Panc1 (cell line): ENCODE data around the gene C8A. TPM values are rescaled to one million over a fixed set of nuclear protein-coding genes. Genes with fewer than 3 reads are reported as not detected.

ENCODE experiments used
- ATAC-seq: fragments of 200-7000 bp; cut with Tn5 transposase; 2 replicates; pipeline ENCODE4 v1.9.1; 2020; ENCODE audit warnings: mild to moderate bottlenecking, moderate library complexity
- BruUV-seq: library from RNA; stranded (reverse); fragments of 400-500 nt; replicated peaks from 2 replicates; lab custom pipeline; 2021; lab: Mats Ljungman, UMichigan
- CTCF ChIA-PET: fragments of 300-600 bp; sonication (Branson Sonifier 250); formaldehyde crosslinking; loops from one replicate; lab custom pipeline; 2022; ENCODE audit warnings: antibody characterized with exemption; lab: Charles Lee
- POLR2A ChIA-PET: fragments of 300-600 bp; sonication (Branson Sonifier 250); formaldehyde crosslinking; loops from one replicate; lab custom pipeline; 2022; ENCODE audit warnings: antibody characterized with exemption; lab: Charles Lee
- DNase-seq: peaks from one replicate; pipeline ENCODE4 v3.0.0-alpha.2; 2010; ENCODE audit warnings: low read depth, low spot score
- H3K27ac ChIP-seq: 2 replicates; pipeline ENCODE4 v1.5.1; 2011; ENCODE audit warnings: mild to moderate bottlenecking, low read length, inconsistent platforms
- H3K27me3 ChIP-seq: fragments of 200-500 bp; sonication (Bioruptor generic); 2 replicates; pipeline ENCODE4 v1.6.0; 2014; ENCODE audit warnings: low read length, inconsistent platforms; ENCODE audit not compliant: control insufficient read depth, insufficient read depth
- H3K36me3 ChIP-seq: fragments of 200-500 bp; sonication (Bioruptor generic); 2 replicates; pipeline ENCODE4 v1.5.1; 2014; ENCODE audit warnings: inconsistent platforms, mild to moderate bottlenecking, low read length, moderate library complexity; ENCODE audit not compliant: control insufficient read depth, insufficient read depth
- H3K4me1 ChIP-seq: 2 replicates; pipeline ENCODE4 v1.5.1; 2011; ENCODE audit warnings: inconsistent platforms, mild to moderate bottlenecking, low read length, moderate library complexity; ENCODE audit not compliant: control insufficient read depth, insufficient read depth
- H3K4me3 ChIP-seq, 2 experiments: 2 replicates each; pipeline ENCODE4 v1.5.1; 2011 to 2012; ENCODE audit warnings: low read depth in 2 of 2, low read length in 2 of 2, mild to moderate bottlenecking in 2 of 2, inconsistent platforms in 1 of 2, moderate library complexity in 1 of 2
- H3K9me3 ChIP-seq: fragments of 200-500 bp; sonication (Bioruptor generic); 2 replicates; pipeline ENCODE4 v1.5.1; 2014; ENCODE audit warnings: low read depth, mild to moderate bottlenecking, inconsistent platforms, low read length, moderate library complexity; ENCODE audit not compliant: control insufficient read depth, insufficient read depth
- CTCF ChIP-seq: fragments of 450-650 bp; IDR thresholded peaks from 2 replicates; pipeline ENCODE4 v1.5.1; 2017; ENCODE audit warnings: mild to moderate bottlenecking
- POLR2AphosphoS5 ChIP-seq: IDR thresholded peaks from 2 replicates; pipeline ENCODE4 v1.6.1; 2012; ENCODE audit warnings: mild to moderate bottlenecking, low read depth, low read length, moderate library complexity
- REST ChIP-seq, 2 experiments: IDR thresholded peaks; 2 replicates each; pipeline ENCODE4 v1.6.1; 2011 to 2012; ENCODE audit warnings: low read depth in 2 of 2, control low read depth in 1 of 2, low read length in 1 of 2, mild to moderate bottlenecking in 1 of 2, moderate library complexity in 1 of 2; ENCODE audit not compliant: insufficient read depth in 1 of 2
- SIN3A ChIP-seq: IDR thresholded peaks from 2 replicates; pipeline ENCODE4 v1.6.1; 2012; ENCODE audit warnings: low read depth, mild to moderate bottlenecking, low read length, moderate library complexity, borderline replicate concordance; ENCODE audit not compliant: insufficient read depth
- TCF7L2 ChIP-seq: IDR thresholded peaks from 2 replicates; pipeline ENCODE4 v1.6.1; 2011; ENCODE audit warnings: mild to moderate bottlenecking, low read depth, low read length, inconsistent platforms
- in situ Hi-C: cut with HindIII; loops from 2 replicates; pipeline ENCODE4 v1.10.0; 2016; ENCODE audit warnings: low sequenced_read_pairs, low pct_unique_long_range_greater_than_20kb
- intact Hi-C: fragments of 100-400 bp; cut with micrococcal nuclease; formaldehyde crosslinking; loops from one replicate; pipeline ENCODE4 v1.10.0; 2022; ENCODE audit not compliant: unreplicated experiment
- total RNA-seq: library from RNA; stranded (reverse); gene quantifications from one replicate; pipeline ENCODE4 v1.2.1, GENCODE V29; 2021; ENCODE audit not compliant: unreplicated experiment

Gene C8A
- total RNA-seq, 1 experiment from 2014 or later: not detected

- no peaks in the 10 kb centered on the region for H3K4me1 ChIP-seq
- no peak overlapping the region for H3K4me3 ChIP-seq
- in situ Hi-C loops (no loop called here), intact Hi-C loops (loop anchor here (10.0 kb wide), 3 partner anchors 130 to 230 kb away; partner anchors contain the start of gene C8B)
- no peak for DNase-seq
- H3K9me3 ChIP-seq: no peaks in the 10 kb centered on the region
- POLR2A ChIA-PET: no interaction called here
- H3K27ac ChIP-seq: no peak overlapping the region
- no TSS peak for BruUV-seq
- no peak for ATAC-seq
- CTCF ChIA-PET: no interaction called here
- TF ChIP-seq CTCF: no peak
- TF ChIP-seq SIN3A: no peak
- TF ChIP-seq TCF7L2: no peak
- TF ChIP-seq POLR2AphosphoS5: no peak
- TF ChIP-seq REST (IDR thresholded peaks at IDR 0.05; ENCODE audit: insufficient read depth in 1 of 2, low read depth in 2 of 2, low read length in 1 of 2): no peak
- peaks cover 5% of the 10 kb centered on the region for H3K27me3 ChIP-seq
- H3K36me3 ChIP-seq: no peaks in the 10 kb centered on the region
Observed at GRCh38 chr1:56834137-56834900, 20.3 kb upstream of the C8A start.

- Histone ChIP-seq H3K4me1 (no peaks in the 10 kb centered on the region), H3K27ac (no peak overlapping the region), H3K36me3 (no peaks in the 10 kb centered on the region), H3K27me3 (peaks cover 2% of the 10 kb centered on the region), H3K9me3 (no peaks in the 10 kb centered on the region), H3K4me3 (no peak overlapping the region)
- intact Hi-C loops (loop anchor here (10.0 kb wide), 3 partner anchors 129 to 229 kb away; partner anchors contain the start of gene C8B), in situ Hi-C loops (no loop called here)
- ChIA-PET POLR2A (no interaction called here), CTCF (no interaction called here)
- ATAC-seq (no peak), DNase-seq (no peak)
- no peak for TF ChIP-seq SIN3A
- no peak for TF ChIP-seq POLR2AphosphoS5
- no peak for TF ChIP-seq TCF7L2
- no peak for TF ChIP-seq CTCF
- TF ChIP-seq REST (IDR thresholded peaks at IDR 0.05; ENCODE audit: insufficient read depth in 1 of 2, low read depth in 2 of 2, low read length in 1 of 2): no peak
- BruUV-seq: no TSS peak
Observed at GRCh38 chr1:56835657-56836056, 18.9 kb upstream of the C8A start.
